Measurements from ENCODE around the gene AGPAT4. TPM values are rescaled to one million over a fixed set of nuclear protein-coding genes. Genes with fewer than 3 reads are reported as not detected.

AGPAT4 gene
- total RNA-seq, 1 donor from 2014 or later: 15.3 TPM

GRCh38 chr6:161163466-161164181 is 110.2 kb downstream of the AGPAT4 start:
- DNase-seq: no peak

DNA sequence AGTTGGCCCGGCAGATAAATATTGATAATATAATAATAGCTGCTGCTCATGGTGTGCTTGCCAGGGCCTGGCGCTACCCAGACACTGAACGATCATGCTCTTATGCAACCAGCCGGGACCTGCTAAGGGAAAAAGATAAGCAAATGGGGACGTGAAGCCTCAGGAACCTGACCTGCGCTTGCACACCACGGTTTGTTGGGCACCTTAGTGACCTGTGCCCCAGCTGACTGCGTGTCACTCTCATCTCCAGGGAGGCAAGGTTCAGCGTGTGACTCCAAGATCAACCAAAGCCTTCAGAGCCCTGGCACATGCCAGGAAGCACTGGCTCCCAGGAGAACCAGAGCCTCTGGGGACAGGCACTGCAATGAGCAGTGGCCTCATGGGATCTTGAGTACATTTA is 111.1 kb downstream of the AGPAT4 start:
- no peak for DNase-seq

DNA sequence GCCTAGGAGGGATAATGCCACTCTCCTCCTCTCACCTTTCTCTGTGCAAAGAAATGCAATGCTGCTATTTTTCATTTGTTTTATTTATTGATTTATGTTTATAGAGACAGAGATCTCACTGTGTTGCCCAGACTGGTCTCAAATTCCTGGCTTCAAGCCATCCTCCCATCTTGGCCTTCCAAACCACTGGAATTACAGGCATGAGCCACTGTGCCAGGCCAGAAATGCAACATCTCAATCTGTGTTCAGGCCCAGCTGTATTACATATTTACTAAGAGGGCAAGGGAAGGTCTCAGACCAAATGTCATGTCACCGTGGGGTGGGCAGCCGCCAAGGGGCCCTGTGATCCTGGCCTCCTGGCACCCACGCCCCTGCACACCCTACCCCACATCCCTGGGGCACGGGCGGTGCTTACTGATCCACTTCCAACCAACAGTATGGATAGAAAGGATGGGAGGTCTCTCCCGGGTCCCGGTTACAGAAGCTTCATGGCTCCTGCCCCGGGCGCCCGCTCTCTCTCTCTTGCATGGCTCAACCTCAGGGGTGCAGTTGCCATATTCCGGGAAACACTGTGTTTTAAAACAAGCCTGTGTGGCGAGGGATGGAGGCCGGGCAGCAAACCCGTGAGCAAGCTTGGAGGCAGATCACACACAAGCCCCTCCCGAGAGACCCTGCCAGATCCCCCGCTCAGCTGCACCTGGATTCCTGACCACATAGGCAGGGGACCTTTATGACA is 111.8 kb downstream of the AGPAT4 start:
- DNase-seq: no peak

GRCh38 chr6:161161121-161161520 is 112.7 kb downstream of the AGPAT4 start:
- no peak for DNase-seq

- no peak for DNase-seq
These were observed 119.0 kb downstream of the AGPAT4 start for GRCh38 chr6:161154796-161155335.

GRCh38 chr6:161153725-161154124 is 120.1 kb downstream of the AGPAT4 start:
- DNase-seq: no peak

DNA sequence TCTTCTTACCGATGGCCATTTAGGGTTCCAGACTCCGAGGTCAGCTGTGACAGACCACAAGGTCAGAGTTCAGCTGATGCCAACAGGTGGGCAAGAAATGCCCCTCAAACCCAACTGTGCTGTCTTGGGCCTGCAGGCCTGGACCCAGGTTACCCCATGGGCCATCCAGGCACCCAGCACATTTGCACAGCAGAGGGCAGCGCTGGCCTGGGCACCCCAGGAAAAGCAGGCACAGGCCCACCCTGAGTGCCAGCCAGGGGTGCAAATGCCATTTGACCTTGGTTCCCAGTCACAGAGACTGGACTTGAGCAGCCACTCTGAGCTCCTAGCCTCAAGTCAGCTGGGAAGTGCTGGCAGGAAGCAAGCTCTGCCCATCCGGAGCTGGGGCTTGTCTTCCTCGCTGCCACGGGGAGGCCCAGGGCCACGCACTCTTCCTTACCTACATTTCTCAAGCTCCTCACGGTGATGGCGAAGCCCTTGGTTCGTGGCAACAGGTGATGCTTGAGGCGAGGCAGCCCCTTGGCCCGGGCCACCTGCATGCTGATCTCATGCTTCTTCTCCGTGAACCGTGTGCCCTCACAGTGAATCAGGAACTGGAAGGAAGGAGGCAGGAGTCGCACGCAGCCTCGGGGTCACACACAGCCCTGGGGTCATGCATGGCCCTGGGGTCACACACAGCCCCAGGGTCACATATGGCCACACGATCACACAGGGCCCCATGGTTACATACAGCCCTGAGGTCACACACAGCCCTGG is 120.8 kb downstream of the AGPAT4 start:
- DNase-seq: peak; percentile 40

DNA sequence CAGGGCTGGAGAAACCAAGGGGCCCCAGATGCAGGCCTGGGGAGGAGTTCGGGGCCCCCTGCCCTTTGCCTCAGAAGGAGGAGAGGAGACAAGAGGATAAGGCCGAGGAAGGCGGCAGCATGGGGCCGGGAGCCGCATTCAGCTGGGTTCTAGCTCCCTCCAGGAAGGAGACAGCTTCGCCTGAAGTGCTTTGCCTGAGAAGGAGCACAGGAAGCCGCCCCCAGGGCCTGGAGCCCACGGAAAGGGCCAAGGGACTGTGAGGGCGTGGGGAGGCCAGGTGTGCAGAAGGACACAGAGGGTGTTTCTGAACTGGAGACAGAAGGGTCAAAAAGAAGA is 121.4 kb downstream of the AGPAT4 start:
- DNase-seq: no peak

- DNase-seq: no peak
These were observed 122.0 kb downstream of the AGPAT4 start for GRCh38 chr6:161151660-161152526.

DNA sequence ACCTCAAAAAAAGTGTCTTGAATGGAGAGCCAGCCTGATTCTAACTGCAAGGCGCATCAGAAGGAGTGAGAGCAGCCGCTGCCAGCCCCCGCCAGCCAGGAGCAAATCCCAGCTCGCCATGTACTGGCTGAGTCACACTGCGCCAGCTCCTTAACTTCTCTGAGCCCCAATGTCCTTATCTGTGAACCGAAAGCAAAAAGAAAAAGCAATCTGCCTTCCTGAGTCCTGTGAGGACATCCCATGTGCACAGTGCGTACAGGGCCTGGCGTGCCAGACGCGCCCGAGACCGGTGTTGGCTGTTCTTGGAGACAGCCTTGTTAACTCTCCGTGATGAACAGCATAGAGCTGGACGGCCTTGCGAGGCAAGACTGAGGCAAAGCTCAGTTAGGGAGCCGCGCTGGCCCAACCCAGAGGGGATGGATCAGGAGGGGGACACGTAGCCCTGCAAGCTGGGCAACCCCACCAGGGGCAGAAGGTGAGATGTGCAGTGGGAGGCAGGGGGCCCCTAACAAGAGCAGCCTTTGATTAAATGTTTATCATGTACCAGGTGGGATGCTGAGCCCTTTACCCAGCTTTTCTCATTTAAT is 122.7 kb downstream of the AGPAT4 start:
- DNase-seq: no peak

GRCh38 chr6:161150566-161150965 is 123.3 kb downstream of the AGPAT4 start:
- DNase-seq: no peak

GRCh38 chr6:161150136-161150535 is 123.7 kb downstream of the AGPAT4 start:
- no peak for DNase-seq

DNA sequence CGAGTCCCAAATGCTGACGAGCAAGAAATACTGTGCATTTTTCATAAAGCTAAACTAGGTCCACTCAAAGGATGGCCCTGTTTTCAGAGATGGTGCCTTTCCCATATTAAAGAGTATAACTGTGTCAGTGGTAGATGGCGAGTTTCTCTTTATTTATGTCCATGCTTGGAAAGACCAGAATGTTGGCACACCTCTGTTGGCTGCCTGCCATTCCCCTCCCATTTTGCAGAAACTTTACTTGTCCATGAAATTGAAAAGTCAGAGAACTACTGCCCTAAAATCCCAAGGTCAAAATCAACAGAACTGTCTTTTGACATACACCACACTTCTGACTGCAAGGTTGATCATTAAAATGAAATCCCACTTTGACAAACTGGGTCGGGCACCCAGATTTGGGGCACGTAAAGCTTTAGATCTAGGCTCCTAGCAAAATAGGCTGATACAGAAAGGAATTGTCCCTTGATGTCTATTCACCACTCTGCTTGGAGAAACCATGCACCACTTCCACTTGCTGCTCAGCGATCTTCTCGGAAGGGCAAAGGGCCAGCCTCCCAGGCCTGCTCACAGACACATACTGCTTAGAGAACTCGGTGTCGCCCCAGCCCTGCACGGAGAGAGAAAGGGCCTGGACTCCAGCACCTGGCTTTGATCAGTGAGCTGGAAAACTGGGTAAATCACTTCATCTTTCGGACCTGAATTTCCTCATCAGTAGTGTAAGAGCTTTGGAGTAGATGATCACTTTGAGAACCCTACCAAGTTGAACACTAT is 130.0 kb downstream of the AGPAT4 start:
- no peak for DNase-seq

DNA sequence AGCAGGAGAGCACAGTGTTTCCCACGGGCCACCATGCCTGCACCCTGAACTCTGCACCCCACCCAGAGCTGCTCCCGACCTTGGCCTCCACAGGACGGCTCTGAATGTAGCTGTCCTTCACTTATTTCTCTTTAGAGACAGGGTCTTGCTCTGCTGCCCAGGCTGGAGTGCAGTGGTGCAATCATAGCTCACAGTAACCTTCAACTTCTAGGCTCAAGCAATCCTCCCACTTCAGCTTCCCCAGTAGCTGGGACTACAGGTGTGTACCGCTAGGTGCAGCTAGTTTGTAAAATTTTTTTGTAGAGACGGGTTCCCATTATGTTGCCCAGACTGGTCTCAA is 130.9 kb downstream of the AGPAT4 start:
- DNase-seq: no peak

DNA sequence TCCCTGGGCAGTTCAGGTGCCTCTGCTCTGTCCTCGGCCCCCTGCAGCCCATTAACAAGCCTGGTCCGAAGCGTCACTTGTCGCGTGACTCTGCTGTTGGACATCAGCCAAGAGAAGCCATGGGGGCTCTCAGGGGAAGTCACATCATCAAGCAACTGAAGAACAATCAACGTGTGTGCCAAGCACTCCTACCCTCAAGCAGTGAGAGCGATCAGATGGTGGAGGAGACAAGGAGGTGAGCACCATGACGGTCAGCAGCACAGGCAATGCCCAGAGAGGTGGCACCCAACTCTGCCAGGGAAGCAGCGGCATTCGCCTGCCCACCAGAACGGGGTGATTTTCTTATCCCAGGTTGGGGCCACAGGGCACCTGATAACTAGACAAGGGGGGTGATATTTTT is 132.7 kb downstream of the AGPAT4 start:
- peak; percentile 50 for DNase-seq

DNA sequence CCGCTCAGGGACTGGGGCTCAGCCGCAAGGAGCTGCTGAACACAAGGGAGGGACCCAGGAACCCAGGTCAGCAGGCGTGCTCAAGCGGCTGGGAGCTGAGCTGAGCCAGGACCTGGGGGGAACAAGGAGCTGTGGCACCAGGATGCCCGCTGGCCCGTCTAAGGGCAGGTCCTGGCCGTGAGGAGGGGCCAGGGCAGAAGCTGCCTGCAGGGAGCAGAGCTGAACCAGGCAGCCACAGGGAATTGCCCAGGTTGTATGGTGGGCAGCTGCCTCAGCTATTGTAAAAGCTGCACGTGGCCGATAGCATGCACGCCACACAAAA is 133.3 kb downstream of the AGPAT4 start:
- no peak for DNase-seq

DNA sequence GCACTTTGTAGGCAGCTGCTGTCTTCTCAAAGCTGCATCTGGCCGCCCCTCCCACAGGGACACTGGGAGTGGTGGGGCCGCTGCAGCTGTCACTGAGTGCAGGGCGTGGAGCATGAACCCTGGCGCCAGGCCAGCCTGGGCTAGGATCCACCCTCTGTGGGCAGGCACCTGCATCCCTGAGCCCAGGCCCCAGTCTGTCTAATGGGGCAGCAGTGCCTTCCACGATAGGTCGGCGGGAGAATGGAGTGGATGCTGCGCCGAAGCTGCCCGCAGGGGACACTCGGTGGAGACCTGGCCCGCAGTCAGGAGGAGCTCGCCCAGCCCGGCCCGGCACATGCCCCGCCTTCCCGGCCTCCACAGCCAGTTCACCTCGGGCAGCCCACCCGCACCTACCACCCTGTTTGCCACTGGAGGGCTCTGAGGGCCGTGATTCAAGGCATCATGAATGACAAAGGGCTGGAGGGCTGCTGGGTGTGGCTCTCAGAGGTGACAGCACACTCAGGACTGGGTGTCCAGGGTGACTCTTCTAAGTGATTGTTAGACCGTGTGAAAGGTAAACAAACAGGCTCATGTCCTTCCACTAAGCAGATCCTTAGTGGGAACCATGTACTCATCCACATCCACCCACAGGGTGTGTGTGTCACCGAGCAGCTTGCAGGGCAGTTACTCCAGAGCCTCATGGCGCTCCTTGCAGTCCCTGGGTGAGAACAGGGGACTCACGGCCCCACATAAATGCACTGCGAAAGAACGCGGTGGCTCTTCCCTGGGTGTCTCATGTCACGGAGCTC is 133.9 kb downstream of the AGPAT4 start:
- DNase-seq: no peak

DNA sequence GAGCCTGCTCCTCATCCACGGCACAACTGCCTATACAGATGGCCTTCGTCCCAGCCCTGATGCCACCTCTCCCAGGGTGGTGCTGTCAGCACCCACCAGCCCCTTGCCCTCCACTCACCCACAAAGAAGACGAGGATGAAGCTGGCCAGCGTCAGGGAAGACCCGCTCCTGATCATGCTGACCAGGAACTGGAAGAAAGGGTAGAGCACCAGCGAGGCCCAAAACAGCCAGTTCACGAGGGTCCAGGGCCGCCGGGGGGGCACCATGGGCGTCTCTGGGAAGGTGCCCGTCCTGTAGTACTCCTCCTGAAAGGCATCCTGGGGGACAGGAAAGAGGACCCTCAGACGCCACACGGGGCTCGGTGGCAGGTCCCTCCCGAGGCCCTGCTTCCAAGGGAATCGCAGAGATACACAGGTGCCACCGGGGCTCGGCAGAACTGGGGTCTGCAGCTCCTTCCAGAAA is 134.5 kb downstream of the AGPAT4 start:
- DNase-seq: no peak

DNA sequence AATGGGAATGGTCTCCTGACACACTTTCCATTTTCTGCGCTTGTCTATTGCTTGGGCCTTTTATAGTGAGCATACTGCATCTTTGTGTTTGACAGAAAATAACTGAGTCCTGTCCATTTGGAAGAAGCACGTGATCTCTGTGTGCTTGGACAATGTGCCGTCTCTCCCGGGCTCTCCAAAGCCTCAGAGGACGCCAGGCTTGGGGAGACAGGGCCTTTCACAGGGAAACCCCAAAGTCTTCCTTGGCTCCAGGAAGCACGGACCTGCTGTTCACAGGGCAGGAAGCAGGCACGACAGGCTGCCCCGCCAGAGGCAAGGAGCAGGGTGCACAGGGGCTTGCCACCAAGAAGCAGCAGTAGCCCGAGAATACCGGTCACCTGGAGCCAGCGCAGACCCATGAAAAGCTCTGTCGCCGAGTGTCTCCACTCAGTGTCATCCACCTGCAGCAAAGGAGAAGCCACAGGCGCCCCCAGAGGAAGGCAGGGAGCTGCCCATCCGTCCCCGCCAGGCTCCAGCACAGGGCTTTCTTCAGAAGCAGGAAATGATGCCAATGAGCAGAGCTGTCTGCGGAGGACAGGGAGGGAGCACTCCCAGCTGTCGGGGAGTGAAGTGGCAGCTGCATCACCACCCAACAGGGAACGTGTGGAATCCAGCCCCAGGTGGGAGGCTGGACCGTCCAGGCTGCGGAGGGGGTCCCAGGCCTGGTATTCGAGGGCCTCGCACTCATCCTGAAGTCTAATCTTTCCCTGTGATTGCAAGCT is 135.1 kb downstream of the AGPAT4 start:
- DNase-seq: no peak

All from dermis blood vessel endothelial cell (primary cell).